ENCODE results near the gene MDM2. TPM values are rescaled to one million over a fixed set of nuclear protein-coding genes. Genes with fewer than 3 reads are reported as not detected.

The MDM2 gene
- total and polyA plus RNA-seq, 2 of the 8 experiments (the other 6 are each of a cell fraction or from before 2014, with no cell fraction given): 15.1 to 115 TPM

GRCh38 chr12:68870443-68870842 lies 62.5 kb downstream of the MDM2 start:
- Histone ChIP-seq H3K79me2 (ENCODE audit: control insufficient read depth in 1 of 2, insufficient read depth in 2 of 2, low read length in 2 of 2) (no peaks in the 10 kb centered on the region), H2BK120ac (replicated peaks; ENCODE audit: low read depth, low read length) (no peak overlapping the region), H2AFZ (ENCODE audit: low read length) (no peak overlapping the region), H3K27ac (ENCODE audit: low read depth, low read length) (no peak overlapping the region), H3K4me3 (ENCODE audit: extremely low read depth in 1 of 4, insufficient read depth in 2 of 4, low read depth in 3 of 4, low read length in 4 of 4) (no peak overlapping the region), H2BK20ac (ENCODE audit: low read length) (no peak overlapping the region), H4K5ac (ENCODE audit: insufficient read length, low read depth, low read length) (no peak overlapping the region), H2BK15ac (ENCODE audit: low read length) (no peak overlapping the region), H2AK5ac (ENCODE audit: low read depth, low read length) (no peak overlapping the region), H3K36me3 (ENCODE audit: control insufficient read depth in 2 of 4, insufficient read depth in 4 of 4, low read length in 3 of 4) (no peaks in the 10 kb centered on the region), H3K4me1 (replicated peaks in 1 of 4; ENCODE audit: control insufficient read depth in 3 of 4, insufficient read depth in 4 of 4, low read length in 3 of 4) (peaks cover 2 to 5% (median 4%) of the 10 kb centered on the region in 4 experiments; a peak in 3 of 7 replicates), H3K18ac (ENCODE audit: extremely low read depth, low read length) (no peak overlapping the region), H4K8ac (ENCODE audit: extremely low read depth, insufficient read depth, low read length) (no peak overlapping the region), H2BK12ac (ENCODE audit: low read depth, low read length) (no peak overlapping the region), H4K20me1 (replicated peaks in 1 of 2; ENCODE audit: control insufficient read depth in 1 of 2, insufficient read depth in 2 of 2, low read length in 2 of 2) (no peaks in the 10 kb centered on the region), H3K56ac (replicated peaks; ENCODE audit: insufficient read length, low read depth, low read length) (no peak overlapping the region), H3K23me2 (ENCODE audit: low read depth, low read length) (no peaks in the 10 kb centered on the region; the same call in 1 of the 2 replicates), H2BK5ac (ENCODE audit: low read depth, low read length) (no peak overlapping the region), H3K9me3 (ENCODE audit: insufficient read depth in 2 of 2, low read depth in 1 of 2, low read length in 1 of 2) (no peaks in the 10 kb centered on the region), H4K91ac (replicated peaks; ENCODE audit: insufficient read length, low read length) (no peak overlapping the region), H3K4me2 (ENCODE audit: insufficient read depth in 1 of 2, low read depth in 2 of 2, low read length in 2 of 2) (no peak overlapping the region), H3K79me1 (ENCODE audit: low read depth, low read length) (no peaks in the 10 kb centered on the region), H3K14ac (ENCODE audit: insufficient read length) (no peak overlapping the region), H3K9ac (replicated peaks in 1 of 4; ENCODE audit: extremely low read depth in 1 of 4, low read depth in 3 of 4, low read length in 3 of 4) (no peak overlapping the region), H3K4ac (replicated peaks; ENCODE audit: insufficient read length, low read depth, low read length) (no peak overlapping the region), H3K27me3 (replicated peaks in 1 of 4; ENCODE audit: control insufficient read depth in 3 of 4, extremely low read depth in 1 of 4, insufficient read depth in 3 of 4, low read length in 3 of 4) (no peaks in the 10 kb centered on the region), H3K23ac (ENCODE audit: insufficient read length) (no peak overlapping the region)
- POLR2A ChIA-PET (ENCODE audit: partially characterized antibody): interaction anchor here (1.1 kb wide), 1 partner anchor 19 kb away, joined by 3 read pairs; no protein-coding TSS in a partner anchor
- DNase-seq (ENCODE audit: low read depth in 1 of 2, low spot score in 2 of 2) (no peak), FAIRE-seq (no peak)
- TF ChIP-seq ZNF274 (IDR thresholded peaks at IDR 0.05; ENCODE audit: borderline replicate concordance, extremely low read depth, low read length) (no peak), USF2 (IDR thresholded peaks at IDR 0.05; ENCODE audit: low read length) (no peak), NRF1 (IDR thresholded peaks at IDR 0.05; ENCODE audit: low read depth, low read length) (no peak), RBBP5 (IDR thresholded peaks at IDR 0.05; ENCODE audit: borderline replicate concordance, low read depth, low read length) (no peak), TAF7 (optimal IDR thresholded peaks at IDR 0.05; ENCODE audit: borderline replicate concordance, low read depth, low read length) (no peak), POLR2A (IDR thresholded peaks at IDR 0.05; ENCODE audit: control extremely low read depth in 1 of 2, low read depth in 2 of 2, low read length in 2 of 2) (no peak), GTF2F1 (IDR thresholded peaks at IDR 0.05; ENCODE audit: borderline replicate concordance, low read depth, low read length) (no peak), CHD1 (IDR thresholded peaks at IDR 0.05; ENCODE audit: low read depth, low read length) (no peak), HDAC6 (IDR thresholded peaks at IDR 0.05; ENCODE audit: low read depth, low read length) (no peak), SP4 (IDR thresholded peaks at IDR 0.05; ENCODE audit: low read length) (no peak), CBX8 (IDR thresholded peaks at IDR 0.05; ENCODE audit: borderline replicate concordance, low read depth, low read length) (no peak), SRF (IDR thresholded peaks at IDR 0.05; ENCODE audit: low read depth, low read length) (no peak), FOSL1 (IDR thresholded peaks at IDR 0.05; ENCODE audit: insufficient read depth, low read depth, low read length) (no peak), RAD21 (IDR thresholded peaks at IDR 0.05 in 1 of 2, conservative IDR thresholded peaks at IDR 0.05 in 1 of 2; ENCODE audit: low read depth in 2 of 2, low read length in 2 of 2) (no peak)
- 90% methylated on average over 6 of the region's 6 CpGs; no CpG with 5 or more reads in 1 of the 2 experiments for WGBS, 2 experiments (ENCODE audit: extremely low coverage in 1 of 2, insufficient coverage in 1 of 2, insufficient read length in 1 of 2, insufficient replicate concordance in 2 of 2, low coverage in 1 of 2, low lambda C conversion rate in 2 of 2, missing lambda C conversion rate in 1 of 2)
- CTCF ChIA-PET (ENCODE audit: partially characterized antibody): interaction anchor here (0.6 to 4.0 kb wide), 11 partner anchors 9 to 1246 kb away, joined by 3 to 29 read pairs (median 4); no protein-coding TSS in a partner anchor

All from H1 (cell line).